ENCODE results near the gene ZFP36. TPM values are rescaled to one million over a fixed set of nuclear protein-coding genes. Genes with fewer than 3 reads are reported as not detected.

The ZFP36 gene
- total and polyA plus RNA-seq, 2 donors (not counting 1 experiment from before 2014, with no cell fraction given) = 260 to 1,633 TPM

GRCh38 chr19:39386557-39386956, 20.1 kb upstream of the ZFP36 start:
- Mint-ChIP-seq H3K4me1 (peaks cover 30% of the 10 kb centered on the region), H3K9me3 (ENCODE audit: insufficient read depth) (no peaks in the 10 kb centered on the region), H3K27ac (peak overlapping the region; percentile 37), H3K4me3 (no peak overlapping the region), H3K27me3 (no peaks in the 10 kb centered on the region)
- no CpG with 5 or more reads among the region's 7 CpGs for WGBS (ENCODE audit: insufficient coverage)
- no peak overlapping the region for H3K4me2 ChIP-seq (replicated peaks; ENCODE audit: low read depth, low read length, poor library complexity, severe bottlenecking)
- no peak for TF ChIP-seq EZH2 (IDR thresholded peaks at IDR 0.05; ENCODE audit: borderline replicate concordance, insufficient read depth, low read depth, low read length, poor library complexity, severe bottlenecking)
- no peak for TF ChIP-seq CTCF (IDR thresholded peaks at IDR 0.05)
- peaks cover 20% of the 10 kb centered on the region for H3K79me2 ChIP-seq (ENCODE audit: control insufficient read depth, insufficient read depth, low read length)
- POLR2A ChIA-PET = no interaction called here
- no peak overlapping the region for H3K9ac ChIP-seq (ENCODE audit: low read length)
- H3K36me3 ChIP-seq (replicated peaks in 1 of 2; ENCODE audit: control extremely low read depth in 1 of 2, control insufficient read depth in 1 of 2, extremely low read depth in 1 of 2, insufficient read depth in 2 of 2, low read length in 1 of 2) = peaks cover 0 to 72% of the 10 kb centered on the region in 2 experiments
- intact Hi-C loops (cut with micrococcal nuclease) = no loop called here
- DNase-seq (no peak), ATAC-seq (ENCODE audit: low read depth) (no peak)
- H2AFZ ChIP-seq (ENCODE audit: insufficient read depth, low read depth, low read length, poor library complexity, severe bottlenecking) = no peak overlapping the region
- no peak overlapping the region for H3K27ac ChIP-seq (ENCODE audit: low read length in 2 of 2)
- H4K20me1 ChIP-seq (ENCODE audit: control insufficient read depth, insufficient read depth, low read length, poor library complexity, severe bottlenecking) = peaks cover 9% of the 10 kb centered on the region
- no peak overlapping the region for H3K4me3 ChIP-seq (ENCODE audit: control extremely low read depth in 1 of 5, extremely low read depth in 1 of 5, insufficient read depth in 1 of 5, low read depth in 2 of 5, low read length in 4 of 5)
- peaks cover 9 to 22% of the 10 kb centered on the region in 2 donors for H3K4me1 ChIP-seq (ENCODE audit: control insufficient read depth in 2 of 2, insufficient read depth in 2 of 2, low read length in 2 of 2)
- no peaks in the 10 kb centered on the region for H3K27me3 ChIP-seq (replicated peaks in 1 of 4; ENCODE audit: control extremely low read depth in 1 of 4, control insufficient read depth in 3 of 4, insufficient read depth in 4 of 4, low read length in 3 of 4)
- no peaks in the 10 kb centered on the region for H3K9me3 ChIP-seq (ENCODE audit: control extremely low read depth in 1 of 3, control insufficient read depth in 2 of 3, insufficient read depth in 1 of 3, low read length in 2 of 3)
- CTCF ChIA-PET = no interaction called here

GRCh38 chr19:39388657-39389056, 18.0 kb upstream of the ZFP36 start:
- no peaks in the 10 kb centered on the region for H3K9me3 Mint-ChIP-seq (ENCODE audit: insufficient read depth)
- H3K9me3 ChIP-seq (ENCODE audit: control extremely low read depth in 1 of 3, control insufficient read depth in 2 of 3, insufficient read depth in 1 of 3, low read length in 2 of 3) = no peaks in the 10 kb centered on the region
- peaks cover 18% of the 10 kb centered on the region for H4K20me1 ChIP-seq (ENCODE audit: control insufficient read depth, insufficient read depth, low read length, poor library complexity, severe bottlenecking)
- ChIA-PET POLR2A (no interaction called here), CTCF (interaction anchor here (0.8 to 1.3 kb wide), 3 partner anchors 10 to 917 kb away, joined by 3 read pairs; no protein-coding TSS in a partner anchor)
- H3K27ac ChIP-seq (ENCODE audit: low read length in 2 of 2) = peak overlapping the region; percentile 1 to 96
- H3K79me2 ChIP-seq (ENCODE audit: control insufficient read depth, insufficient read depth, low read length) = peaks cover 39% of the 10 kb centered on the region
- H3K27ac Mint-ChIP-seq = peak overlapping the region; percentile 67
- peak overlapping the region; percentile 59 for H3K4me3 Mint-ChIP-seq
- WGBS (ENCODE audit: insufficient coverage) = 100% methylated on average over 2 of the region's 5 CpGs
- no peaks in the 10 kb centered on the region for H3K27me3 Mint-ChIP-seq
- H3K27me3 ChIP-seq (replicated peaks in 1 of 4; ENCODE audit: control extremely low read depth in 1 of 4, control insufficient read depth in 3 of 4, insufficient read depth in 4 of 4, low read length in 3 of 4) = no peaks in the 10 kb centered on the region
- no peak for TF ChIP-seq EZH2 (IDR thresholded peaks at IDR 0.05; ENCODE audit: borderline replicate concordance, insufficient read depth, low read depth, low read length, poor library complexity, severe bottlenecking)
- no peak for TF ChIP-seq CTCF (IDR thresholded peaks at IDR 0.05)
- no peak overlapping the region for H3K9ac ChIP-seq (ENCODE audit: low read length)
- no peak overlapping the region for H3K4me3 ChIP-seq (ENCODE audit: control extremely low read depth in 1 of 5, extremely low read depth in 1 of 5, insufficient read depth in 1 of 5, low read depth in 2 of 5, low read length in 4 of 5)
- ATAC-seq (ENCODE audit: low read depth) = no peak
- no peak for DNase-seq
- H3K4me1 Mint-ChIP-seq = peaks cover 38% of the 10 kb centered on the region
- peaks cover 16 to 34% of the 10 kb centered on the region in 2 donors for H3K4me1 ChIP-seq (ENCODE audit: control insufficient read depth in 2 of 2, insufficient read depth in 2 of 2, low read length in 2 of 2)
- peaks cover 0 to 62% of the 10 kb centered on the region in 2 experiments for H3K36me3 ChIP-seq (replicated peaks in 1 of 2; ENCODE audit: control extremely low read depth in 1 of 2, control insufficient read depth in 1 of 2, extremely low read depth in 1 of 2, insufficient read depth in 2 of 2, low read length in 1 of 2)
- intact Hi-C loops (cut with micrococcal nuclease) = no loop called here
- no peak overlapping the region for H3K4me2 ChIP-seq (replicated peaks; ENCODE audit: low read depth, low read length, poor library complexity, severe bottlenecking)
- H2AFZ ChIP-seq (ENCODE audit: insufficient read depth, low read depth, low read length, poor library complexity, severe bottlenecking) = no peak overlapping the region

All from B cell (primary cell).